C4-2B (cell line): Measurements from ENCODE around the gene FHOD1.

ENCODE experiments used
- H3K27ac ChIP-seq: fragments of 450-650 bp; 2 replicates; pipeline ENCODE4 v1.5.1; 2017
- ZFX ChIP-seq: fragments of 450-650 bp; IDR thresholded peaks from 2 replicates; pipeline ENCODE4 v1.6.1; 2017
- TF ChIP-seq, protein P1 (sequence below): fragments of 450-650 bp; conservative IDR thresholded peaks from 2 replicates; pipeline ENCODE4 v1.5.1; 2017; ENCODE audit warnings: mild to moderate bottlenecking

FHOD1 gene

GRCh38 chr16:67247192-67248072 lies at the start of gene FHOD1:
Gene FHOD1 (minus strand): TSS chr16:67247481. CDS start chr16:67247410, 71 bp downstream.
- peak within 1 kb of the TSS; percentile 93 for H3K27ac ChIP-seq
- TF ChIP-seq, protein P1, sequence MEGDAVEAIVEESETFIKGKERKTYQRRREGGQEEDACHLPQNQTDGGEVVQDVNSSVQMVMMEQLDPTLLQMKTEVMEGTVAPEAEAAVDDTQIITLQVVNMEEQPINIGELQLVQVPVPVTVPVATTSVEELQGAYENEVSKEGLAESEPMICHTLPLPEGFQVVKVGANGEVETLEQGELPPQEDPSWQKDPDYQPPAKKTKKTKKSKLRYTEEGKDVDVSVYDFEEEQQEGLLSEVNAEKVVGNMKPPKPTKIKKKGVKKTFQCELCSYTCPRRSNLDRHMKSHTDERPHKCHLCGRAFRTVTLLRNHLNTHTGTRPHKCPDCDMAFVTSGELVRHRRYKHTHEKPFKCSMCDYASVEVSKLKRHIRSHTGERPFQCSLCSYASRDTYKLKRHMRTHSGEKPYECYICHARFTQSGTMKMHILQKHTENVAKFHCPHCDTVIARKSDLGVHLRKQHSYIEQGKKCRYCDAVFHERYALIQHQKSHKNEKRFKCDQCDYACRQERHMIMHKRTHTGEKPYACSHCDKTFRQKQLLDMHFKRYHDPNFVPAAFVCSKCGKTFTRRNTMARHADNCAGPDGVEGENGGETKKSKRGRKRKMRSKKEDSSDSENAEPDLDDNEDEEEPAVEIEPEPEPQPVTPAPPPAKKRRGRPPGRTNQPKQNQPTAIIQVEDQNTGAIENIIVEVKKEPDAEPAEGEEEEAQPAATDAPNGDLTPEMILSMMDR = no peak
- peak; percentile 37; the same call in 1 of the 2 replicates for TF ChIP-seq ZFX

- TF ChIP-seq ZFX = no peak
- TF ChIP-seq, protein P1 = no peak
- H3K27ac ChIP-seq = no peak overlapping the region
Measured at GRCh38 chr16:67296420-67296819, 49.1 kb upstream of the FHOD1 start.

- no peak overlapping the region for H3K27ac ChIP-seq
- TF ChIP-seq, protein P1 = no peak
- no peak for TF ChIP-seq ZFX
Measured at GRCh38 chr16:67294938-67295361, 47.7 kb upstream of the FHOD1 start.

GRCh38 chr16:67294171-67294757 lies 47.0 kb upstream of the FHOD1 start:
- TF ChIP-seq, protein P1 = no peak
- TF ChIP-seq ZFX = no peak
- H3K27ac ChIP-seq = no peak overlapping the region

DNA sequence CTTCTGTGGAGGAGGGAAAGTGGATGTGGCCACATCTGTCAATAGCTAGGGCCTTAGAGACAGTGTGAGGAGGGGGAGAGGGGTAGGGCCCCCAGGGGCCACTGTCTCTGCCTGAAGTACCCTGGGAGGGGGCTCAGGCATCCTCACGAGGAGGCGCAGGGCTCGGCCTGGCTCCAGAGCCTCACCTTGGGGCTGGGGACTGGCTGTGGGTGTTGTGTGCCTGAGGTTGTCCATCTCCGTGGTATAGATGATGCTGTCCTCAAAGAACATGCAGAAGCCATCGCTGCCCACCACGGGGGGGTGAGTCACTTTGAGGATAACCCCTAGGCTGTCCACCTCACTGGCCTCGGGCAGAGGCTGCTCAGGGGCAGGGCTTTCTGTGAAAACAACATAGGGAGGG lies 44.2 kb upstream of the FHOD1 start:
- TF ChIP-seq ZFX = no peak
- TF ChIP-seq, protein P1 = no peak

GRCh38 chr16:67287960-67288359 lies 40.7 kb upstream of the FHOD1 start:
- TF ChIP-seq, protein P1 = no peak
- TF ChIP-seq ZFX = no peak
- no peak overlapping the region for H3K27ac ChIP-seq

More for the DNA sequence above, 44.2 kb upstream of the FHOD1 start:
- H3K27ac ChIP-seq = no peak overlapping the region
